ENCODE measurements around the gene PRR19.

DNA sequence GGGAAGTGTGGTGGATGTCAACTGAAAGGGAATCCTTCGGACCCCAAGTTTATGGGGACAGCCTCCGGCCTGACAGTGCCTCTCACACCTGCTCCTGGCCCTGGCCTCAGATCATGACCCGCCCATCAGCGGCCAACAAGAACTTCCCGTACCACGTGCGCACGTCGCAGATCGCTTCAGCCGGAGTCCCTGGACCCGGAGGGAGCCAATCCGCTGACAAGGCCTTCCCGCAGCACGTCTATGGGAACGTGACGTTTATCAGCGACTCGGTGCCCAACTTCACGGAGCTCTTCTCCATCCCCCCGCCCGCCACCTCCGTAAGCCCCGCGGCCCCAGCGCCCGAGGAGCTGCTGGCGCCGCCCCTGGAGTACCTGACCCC is 21.5 kb downstream of the PRR19 start:
- TF ChIP-seq EZH2 (IDR thresholded peaks at IDR 0.05; ENCODE audit: low read length, unreplicated experiment) (no peak), EZH2phosphoT487 (IDR thresholded peaks at IDR 0.05; ENCODE audit: borderline replicate concordance, low read length) (no peak)
- TF ChIP-seq, protein P1, sequence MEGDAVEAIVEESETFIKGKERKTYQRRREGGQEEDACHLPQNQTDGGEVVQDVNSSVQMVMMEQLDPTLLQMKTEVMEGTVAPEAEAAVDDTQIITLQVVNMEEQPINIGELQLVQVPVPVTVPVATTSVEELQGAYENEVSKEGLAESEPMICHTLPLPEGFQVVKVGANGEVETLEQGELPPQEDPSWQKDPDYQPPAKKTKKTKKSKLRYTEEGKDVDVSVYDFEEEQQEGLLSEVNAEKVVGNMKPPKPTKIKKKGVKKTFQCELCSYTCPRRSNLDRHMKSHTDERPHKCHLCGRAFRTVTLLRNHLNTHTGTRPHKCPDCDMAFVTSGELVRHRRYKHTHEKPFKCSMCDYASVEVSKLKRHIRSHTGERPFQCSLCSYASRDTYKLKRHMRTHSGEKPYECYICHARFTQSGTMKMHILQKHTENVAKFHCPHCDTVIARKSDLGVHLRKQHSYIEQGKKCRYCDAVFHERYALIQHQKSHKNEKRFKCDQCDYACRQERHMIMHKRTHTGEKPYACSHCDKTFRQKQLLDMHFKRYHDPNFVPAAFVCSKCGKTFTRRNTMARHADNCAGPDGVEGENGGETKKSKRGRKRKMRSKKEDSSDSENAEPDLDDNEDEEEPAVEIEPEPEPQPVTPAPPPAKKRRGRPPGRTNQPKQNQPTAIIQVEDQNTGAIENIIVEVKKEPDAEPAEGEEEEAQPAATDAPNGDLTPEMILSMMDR (conservative IDR thresholded peaks at IDR 0.05; ENCODE audit: low read depth, low read length) = no peak

Measured in PC-3 (cell line).